Measurements from ENCODE around the gene RELB.

- TF ChIP-seq CTCF (IDR thresholded peaks at IDR 0.05) (no peak), POLR2A (IDR thresholded peaks at IDR 0.05) (no peak)
These were observed 29.6 kb downstream of the RELB start for GRCh38 chr19:45030825-45031224.
